ENCODE measurements around the gene SGMS2.

SGMS2 gene

GRCh38 chr4:107828315-107829090, 3.8 kb downstream of the SGMS2 start:
- FAIRE-seq (no peak), DNase-seq (ENCODE audit: insufficient read length, low spot score) (no peak)

GRCh38 chr4:107831140-107831539, 6.4 kb downstream of the SGMS2 start:
- no peak for FAIRE-seq

GRCh38 chr4:107832275-107832807, 7.6 kb downstream of the SGMS2 start:
- DNase-seq (ENCODE audit: insufficient read length, low spot score) (no peak), FAIRE-seq (no peak)

More at GRCh38 chr4:107831140-107831539, 6.4 kb downstream of the SGMS2 start:
- no peak for DNase-seq (ENCODE audit: insufficient read length, low spot score)

- DNase-seq (ENCODE audit: insufficient read length, low spot score) (no peak), FAIRE-seq (no peak)
Observed at GRCh38 chr4:107834241-107834794, 9.6 kb downstream of the SGMS2 start.

GRCh38 chr4:107835406-107835805, 10.7 kb downstream of the SGMS2 start:
- no peak for DNase-seq (ENCODE audit: insufficient read length, low spot score)
- no peak for FAIRE-seq

GRCh38 chr4:107837317-107837716, 12.6 kb downstream of the SGMS2 start:
- DNase-seq (ENCODE audit: insufficient read length, low spot score), result no peak
- FAIRE-seq, result no peak

GRCh38 chr4:107837776-107838618, 13.3 kb downstream of the SGMS2 start:
- FAIRE-seq (no peak), DNase-seq (ENCODE audit: insufficient read length, low spot score) (no peak)

GRCh38 chr4:107838861-107839565, 14.3 kb downstream of the SGMS2 start:
- FAIRE-seq, result no peak

GRCh38 chr4:107843391-107843790, 18.7 kb downstream of the SGMS2 start:
- no peak for DNase-seq (ENCODE audit: insufficient read length, low spot score)
- no peak for FAIRE-seq

More at GRCh38 chr4:107838861-107839565, 14.3 kb downstream of the SGMS2 start:
- DNase-seq (ENCODE audit: insufficient read length, low spot score), result no peak

- FAIRE-seq, result no peak
- DNase-seq (ENCODE audit: insufficient read length, low spot score), result no peak
Observed at GRCh38 chr4:107845681-107846080, 20.9 kb downstream of the SGMS2 start.

GRCh38 chr4:107850438-107850837, 25.7 kb downstream of the SGMS2 start:
- no peak for FAIRE-seq
- DNase-seq (ENCODE audit: insufficient read length, low spot score), result no peak

- DNase-seq (ENCODE audit: insufficient read length, low spot score), result no peak
- no peak for FAIRE-seq
Observed at GRCh38 chr4:107853444-107854355, 29.0 kb downstream of the SGMS2 start.

- FAIRE-seq (no peak), DNase-seq (ENCODE audit: insufficient read length, low spot score) (no peak)
Observed at GRCh38 chr4:107854356-107855022, 29.8 kb downstream of the SGMS2 start.

GRCh38 chr4:107855723-107856122, 31.0 kb downstream of the SGMS2 start:
- no peak for DNase-seq (ENCODE audit: insufficient read length, low spot score)
- no peak for FAIRE-seq

- DNase-seq (ENCODE audit: insufficient read length, low spot score), result no peak
- no peak for FAIRE-seq
Observed at GRCh38 chr4:107856901-107857300, 32.2 kb downstream of the SGMS2 start.

- FAIRE-seq (no peak), DNase-seq (ENCODE audit: insufficient read length, low spot score) (no peak)
Observed at GRCh38 chr4:107857741-107858140, 33.0 kb downstream of the SGMS2 start.

GRCh38 chr4:107858158-107858742, 33.5 kb downstream of the SGMS2 start:
- DNase-seq (ENCODE audit: insufficient read length, low spot score) (no peak), FAIRE-seq (no peak)

- no peak for DNase-seq (ENCODE audit: insufficient read length, low spot score)
- no peak for FAIRE-seq
Observed at GRCh38 chr4:107862658-107863057, 37.9 kb downstream of the SGMS2 start.

GRCh38 chr4:107863416-107863815, 38.7 kb downstream of the SGMS2 start:
- FAIRE-seq, result no peak
- DNase-seq (ENCODE audit: insufficient read length, low spot score), result no peak
